Measurements from ENCODE around the gene WNK1. TPM values are rescaled to one million over a fixed set of nuclear protein-coding genes. Genes with fewer than 3 reads are reported as not detected.

The WNK1 gene
- polyA plus RNA-seq, 2 of the 4 experiments (the other 2 are of a cell fraction) = 88.4 to 98.0 TPM

- no peak overlapping the region for H3K4me3 ChIP-seq
- no peak overlapping the region for H3K27ac ChIP-seq
- H3K4me2 ChIP-seq = no peak overlapping the region
- FAIRE-seq (no peak), DNase-seq (ENCODE audit: low read depth in 1 of 2, low spot score in 1 of 2) (no peak), ATAC-seq (no peak)
- ChIA-PET CTCF (interaction anchor here (1.0 kb wide), 2 partner anchors 13 to 14 kb away, joined by 3 to 4 read pairs; no protein-coding TSS in a partner anchor), POLR2A (no interaction called here)
- H3K4me1 ChIP-seq = no peaks in the 10 kb centered on the region
- no peaks in the 10 kb centered on the region for H3K9me3 ChIP-seq
- TF ChIP-seq ZC3H11A (IDR thresholded peaks at IDR 0.05) (no peak), CEBPB (IDR thresholded peaks at IDR 0.05) (no peak), CBX8 (IDR thresholded peaks at IDR 0.05) (no peak), SREBF2 (IDR thresholded peaks at IDR 0.05) (no peak), HMGXB4 (CRISPR knock-in tag; IDR thresholded peaks at IDR 0.05; ENCODE audit: borderline replicate concordance) (no peak), BCL3 (IDR thresholded peaks at IDR 0.05) (no peak), RFX5 (IDR thresholded peaks at IDR 0.05) (no peak), MAFK (IDR thresholded peaks at IDR 0.05; ENCODE audit: partially characterized antibody) (no peak)
- TF ChIP-seq, protein P1, sequence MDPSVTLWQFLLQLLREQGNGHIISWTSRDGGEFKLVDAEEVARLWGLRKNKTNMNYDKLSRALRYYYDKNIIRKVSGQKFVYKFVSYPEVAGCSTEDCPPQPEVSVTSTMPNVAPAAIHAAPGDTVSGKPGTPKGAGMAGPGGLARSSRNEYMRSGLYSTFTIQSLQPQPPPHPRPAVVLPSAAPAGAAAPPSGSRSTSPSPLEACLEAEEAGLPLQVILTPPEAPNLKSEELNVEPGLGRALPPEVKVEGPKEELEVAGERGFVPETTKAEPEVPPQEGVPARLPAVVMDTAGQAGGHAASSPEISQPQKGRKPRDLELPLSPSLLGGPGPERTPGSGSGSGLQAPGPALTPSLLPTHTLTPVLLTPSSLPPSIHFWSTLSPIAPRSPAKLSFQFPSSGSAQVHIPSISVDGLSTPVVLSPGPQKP (IDR thresholded peaks at IDR 0.05; ENCODE audit: low read depth, low read length) = no peak
These were observed 76.5 kb downstream of the WNK1 start for GRCh38 chr12:828726-829395.

- Histone ChIP-seq H3K4me2 (no peak overlapping the region), H3K27ac (no peak overlapping the region), H3K4me3 (no peak overlapping the region), H3K9me3 (no peaks in the 10 kb centered on the region), H3K4me1 (no peaks in the 10 kb centered on the region)
- no peak for DNase-seq (ENCODE audit: low read depth in 1 of 2, low spot score in 1 of 2)
- POLR2A ChIA-PET = no interaction called here
- CTCF ChIA-PET = no interaction called here
- peak; percentile 63 for FAIRE-seq
- WGBS (ENCODE audit: missing lambda C conversion rate) = 96% methylated on average over 4 of the region's 4 CpGs
- no peak for ATAC-seq
- TF ChIP-seq ZC3H11A (IDR thresholded peaks at IDR 0.05) (no peak), BCL3 (IDR thresholded peaks at IDR 0.05) (no peak), MAFK (IDR thresholded peaks at IDR 0.05; ENCODE audit: partially characterized antibody) (no peak), PHF8 (IDR thresholded peaks at IDR 0.05; ENCODE audit: borderline replicate concordance, low read depth) (no peak), REST (IDR thresholded peaks at IDR 0.05) (no peak)
- TF ChIP-seq, protein P2, sequence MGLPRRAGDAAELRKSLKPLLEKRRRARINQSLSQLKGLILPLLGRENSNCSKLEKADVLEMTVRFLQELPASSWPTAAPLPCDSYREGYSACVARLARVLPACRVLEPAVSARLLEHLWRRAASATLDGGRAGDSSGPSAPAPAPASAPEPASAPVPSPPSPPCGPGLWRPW (IDR thresholded peaks at IDR 0.05) = no peak
- TF ChIP-seq, protein P3, sequence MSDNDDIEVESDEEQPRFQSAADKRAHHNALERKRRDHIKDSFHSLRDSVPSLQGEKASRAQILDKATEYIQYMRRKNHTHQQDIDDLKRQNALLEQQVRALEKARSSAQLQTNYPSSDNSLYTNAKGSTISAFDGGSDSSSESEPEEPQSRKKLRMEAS (IDR thresholded peaks at IDR 0.05) = no peak
These were observed 77.9 kb downstream of the WNK1 start for GRCh38 chr12:830111-830867.

Measured in A549 (cell line).